CD4-positive, alpha-beta T cell treated with Interleukin-17A for 4 hours (primary cell): ENCODE data around the gene TIMM21.
A peak's percentile ranks its signal among the peaks of the same experiment; 100 is the strongest.

Source experiments
- DNase-seq: peaks from one replicate; pipeline ENCODE4 v3.0.0-alpha.2; 2020; ENCODE audit warnings: mixed read lengths

TIMM21 gene

GRCh38 chr18:74147779-74148542 is at the start of gene TIMM21, which contains the start of gene FBXO15:
TIMM21 (plus strand) TSS chr18:74148523; CDS start chr18:74148809, 286 bp downstream.
FBXO15 (minus strand) TSS chr18:74147834; CDS start chr18:74147785, 49 bp downstream.
- DNase-seq = peak; percentile 98

DNA sequence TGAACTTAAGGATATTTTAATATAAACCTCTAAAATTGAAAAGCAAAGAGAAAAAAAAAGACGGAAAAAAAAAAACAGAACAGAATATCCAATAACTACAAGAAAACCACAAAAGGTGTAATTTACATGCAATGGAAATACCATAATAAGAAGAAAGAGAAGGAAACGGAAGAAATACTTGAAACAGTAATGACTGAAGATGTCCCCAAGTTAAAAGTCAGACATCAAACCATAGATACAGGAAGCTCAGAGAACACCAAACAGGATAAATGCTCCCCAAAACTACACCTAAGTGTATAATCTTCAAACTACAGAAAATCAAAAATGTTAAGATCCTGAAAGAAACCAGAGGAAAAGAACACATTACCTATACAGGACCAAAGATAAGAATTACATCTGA is 39.9 kb upstream of the TIMM21 start:
- no peak for DNase-seq

- DNase-seq = no peak
Measured at GRCh38 chr18:74110149-74110548, 38.2 kb upstream of the TIMM21 start.

DNA sequence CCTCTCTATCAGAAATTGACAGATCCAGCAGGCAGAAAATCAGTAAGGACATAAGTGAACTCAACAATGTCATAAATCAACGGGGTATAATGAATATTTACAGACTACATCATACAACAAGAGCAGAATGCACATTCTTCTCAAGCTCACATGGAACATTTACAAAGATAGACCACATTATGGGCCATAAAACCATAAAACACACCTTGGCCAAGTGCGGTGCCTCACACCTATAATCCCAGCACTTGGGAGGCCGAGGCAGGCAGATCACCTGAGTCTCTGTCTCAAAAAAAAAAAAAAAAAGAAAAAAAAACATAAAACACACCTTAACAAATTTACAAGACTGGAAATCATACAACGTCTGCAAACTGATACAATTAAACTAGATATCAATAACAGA is 37.3 kb upstream of the TIMM21 start:
- no peak for DNase-seq

DNA sequence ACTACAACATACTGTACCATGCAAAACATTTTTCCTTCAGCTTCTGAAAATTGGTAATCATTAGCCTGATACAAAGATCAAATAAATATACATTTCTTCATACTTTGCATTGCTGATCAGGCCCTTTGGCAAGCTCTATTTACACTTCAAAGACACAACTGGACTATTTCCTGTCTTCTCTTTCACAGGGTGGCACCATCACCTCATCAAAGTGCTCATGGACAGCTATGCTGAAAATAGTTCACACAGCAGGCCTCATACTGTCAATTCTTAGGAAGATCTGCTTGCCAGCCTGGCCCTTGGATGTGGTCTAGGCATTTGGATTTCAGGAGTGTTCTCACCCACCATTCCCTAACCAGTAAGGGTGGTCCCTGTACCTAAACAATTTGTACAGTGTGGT is 34.6 kb upstream of the TIMM21 start:
- DNase-seq = no peak

DNA sequence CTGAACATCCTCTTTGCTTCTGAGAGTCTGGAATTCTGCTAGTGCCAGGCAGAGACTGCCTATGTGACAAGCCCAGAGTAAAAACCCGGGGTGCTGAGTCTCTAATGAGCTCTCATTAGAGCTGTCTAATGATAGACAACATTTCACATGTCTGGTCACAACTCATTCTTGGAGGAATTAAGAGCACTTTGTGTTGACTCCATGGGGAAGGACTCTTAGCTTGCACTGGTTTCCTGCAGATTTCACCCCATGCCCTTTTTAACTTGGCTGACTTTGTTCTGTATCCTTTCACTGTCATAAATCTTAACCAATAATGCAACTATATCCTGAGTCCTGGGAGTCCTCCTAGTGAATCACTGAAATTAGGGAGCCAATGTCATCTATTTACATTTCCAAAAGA is 34.2 kb upstream of the TIMM21 start:
- no peak for DNase-seq

- DNase-seq = no peak
Measured at GRCh38 chr18:74115046-74115445, 33.3 kb upstream of the TIMM21 start.

DNA sequence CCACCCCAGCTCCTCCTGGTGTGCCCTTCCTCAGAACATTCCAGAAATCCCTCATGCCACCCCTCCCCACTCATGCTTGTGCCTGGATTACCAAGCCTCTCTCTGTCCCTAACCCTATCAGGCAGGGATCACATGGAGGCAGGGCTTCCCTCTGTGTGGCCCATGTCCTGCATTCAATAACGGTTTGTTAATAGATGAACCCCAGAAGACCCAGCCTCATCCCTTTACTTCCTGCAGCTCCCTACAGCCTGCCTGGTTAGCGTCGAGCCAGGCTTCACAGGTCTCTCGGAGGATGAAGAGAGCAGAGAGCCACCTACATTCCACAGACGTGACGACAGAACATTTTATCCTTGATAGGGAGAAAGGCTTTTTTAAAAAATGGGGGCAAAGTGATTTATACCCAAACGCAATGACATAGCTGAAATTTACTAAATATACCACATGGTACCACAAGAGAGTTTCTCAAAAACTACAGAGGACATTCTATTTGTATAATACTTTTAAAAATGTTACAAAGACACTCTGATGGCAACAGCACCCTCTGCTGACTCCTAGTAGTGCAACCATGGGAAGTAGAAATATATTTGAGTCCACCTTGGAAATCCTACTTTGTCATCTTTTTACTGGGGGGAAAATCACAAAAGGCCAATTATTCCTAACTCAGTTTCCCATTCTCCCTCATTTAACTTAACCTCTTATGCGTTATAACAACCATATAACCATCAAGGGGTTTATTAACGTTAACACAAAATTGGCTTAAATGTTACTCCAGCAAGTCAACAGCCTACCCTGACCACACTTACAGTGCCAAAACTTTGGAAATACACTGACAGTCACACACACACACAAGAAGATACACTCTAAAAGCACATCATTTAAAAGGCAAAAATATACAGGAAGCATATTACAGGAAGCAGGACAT is 31.4 kb upstream of the TIMM21 start:
- peak; percentile 47 for DNase-seq

DNA sequence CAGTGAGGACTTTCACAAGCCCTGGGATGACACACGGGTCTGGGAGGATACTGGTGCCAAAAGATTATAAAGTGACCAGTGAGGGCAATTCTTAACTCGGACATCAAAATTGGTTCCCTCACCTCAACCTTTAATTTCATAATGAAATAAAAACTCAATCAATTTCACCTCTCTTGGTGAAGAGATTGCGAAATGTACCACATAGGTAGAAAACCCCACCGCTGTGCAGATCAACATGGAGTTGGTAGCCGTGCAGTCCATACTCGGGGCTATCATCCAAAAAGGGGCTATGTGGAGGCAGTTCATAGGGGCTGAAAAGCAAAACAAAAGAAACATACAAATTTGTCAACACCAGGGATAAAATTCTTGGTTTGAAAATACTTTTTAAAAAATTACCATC is 25.1 kb upstream of the TIMM21 start:
- DNase-seq = no peak

DNA sequence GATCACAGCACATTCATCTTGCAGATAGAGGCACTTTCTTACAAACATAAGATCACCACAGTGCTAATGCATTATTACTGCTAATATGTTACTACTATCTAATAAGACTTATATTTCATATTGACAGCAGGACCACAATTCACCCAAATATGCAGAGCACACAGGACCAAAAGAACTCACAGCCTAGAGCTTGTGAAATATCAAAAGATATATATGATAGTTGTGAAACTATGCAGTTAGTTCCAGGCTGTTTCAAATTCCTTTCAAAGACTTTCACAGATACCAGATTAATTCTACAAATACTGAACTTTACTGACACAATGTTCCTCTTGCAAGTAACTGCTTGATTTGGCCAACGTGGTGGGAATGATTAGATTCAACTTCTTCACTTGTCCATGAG is 23.7 kb upstream of the TIMM21 start:
- no peak for DNase-seq

- DNase-seq = no peak
Measured at GRCh38 chr18:74126684-74127655, 21.4 kb upstream of the TIMM21 start.

DNA sequence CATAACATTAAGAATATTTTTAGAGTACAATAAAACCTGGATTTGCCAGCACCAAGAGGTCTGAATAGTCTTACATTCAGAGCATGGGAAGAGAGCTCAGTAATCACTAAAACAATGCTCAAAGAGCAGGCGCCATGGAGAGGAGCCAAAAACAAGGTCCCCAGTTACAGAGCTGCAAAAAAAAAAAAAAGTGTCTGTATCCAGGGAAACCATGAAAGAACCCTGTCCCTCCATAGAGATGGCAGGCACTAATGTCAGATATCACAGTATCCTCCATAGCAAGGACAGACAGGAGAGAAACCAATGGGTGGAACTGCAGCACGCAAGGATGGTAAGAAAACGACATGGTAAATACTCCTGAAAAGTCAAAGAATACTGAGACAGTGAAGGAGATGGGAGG is 20.2 kb upstream of the TIMM21 start:
- no peak for DNase-seq

DNA sequence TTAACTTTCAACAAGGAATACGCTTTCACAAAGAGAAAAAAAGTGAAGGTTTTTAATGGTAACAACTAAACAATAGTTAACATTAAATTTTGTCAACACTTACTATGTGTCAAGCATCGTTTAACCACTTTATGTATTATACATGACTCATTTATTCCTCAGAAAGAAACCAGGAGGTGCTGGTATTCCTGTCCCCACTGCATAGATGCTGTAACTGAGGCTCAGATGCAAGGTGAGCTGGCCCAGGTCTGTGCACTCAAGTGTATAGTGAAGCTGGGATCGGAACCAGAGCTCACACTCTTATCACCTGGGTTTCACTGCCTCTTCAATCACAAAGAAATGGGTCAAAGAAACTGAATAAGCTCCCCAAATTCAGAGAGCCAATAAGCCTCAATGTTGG is 17.2 kb upstream of the TIMM21 start:
- DNase-seq = no peak

- no peak for DNase-seq
Measured at GRCh38 chr18:74132201-74132600, 16.1 kb upstream of the TIMM21 start.

GRCh38 chr18:74137920-74138538 is 10.3 kb upstream of the TIMM21 start:
- DNase-seq = no peak

GRCh38 chr18:74139411-74139810 is 8.9 kb upstream of the TIMM21 start:
- no peak for DNase-seq

- DNase-seq = no peak
Measured at GRCh38 chr18:74139888-74140287, 8.4 kb upstream of the TIMM21 start.

DNA sequence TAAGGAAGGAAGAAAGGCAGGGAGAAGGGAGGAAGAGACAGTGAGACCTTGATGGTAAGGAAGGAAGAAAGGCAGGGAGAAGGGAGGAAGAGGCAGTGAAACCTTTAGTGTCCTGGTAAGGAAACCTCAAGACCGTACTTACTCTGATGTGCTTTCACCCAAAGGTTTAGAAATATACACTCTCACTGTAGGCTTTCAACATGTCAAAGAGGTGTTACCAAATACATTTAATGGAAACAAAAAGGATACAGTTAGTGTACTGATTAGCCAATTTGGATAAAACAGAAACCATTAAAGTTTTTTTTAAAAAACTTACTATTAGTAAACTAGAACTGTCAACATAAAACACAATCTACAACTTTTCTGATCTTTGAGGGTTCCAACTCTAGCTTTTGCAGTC is 7.7 kb upstream of the TIMM21 start:
- no peak for DNase-seq

DNA sequence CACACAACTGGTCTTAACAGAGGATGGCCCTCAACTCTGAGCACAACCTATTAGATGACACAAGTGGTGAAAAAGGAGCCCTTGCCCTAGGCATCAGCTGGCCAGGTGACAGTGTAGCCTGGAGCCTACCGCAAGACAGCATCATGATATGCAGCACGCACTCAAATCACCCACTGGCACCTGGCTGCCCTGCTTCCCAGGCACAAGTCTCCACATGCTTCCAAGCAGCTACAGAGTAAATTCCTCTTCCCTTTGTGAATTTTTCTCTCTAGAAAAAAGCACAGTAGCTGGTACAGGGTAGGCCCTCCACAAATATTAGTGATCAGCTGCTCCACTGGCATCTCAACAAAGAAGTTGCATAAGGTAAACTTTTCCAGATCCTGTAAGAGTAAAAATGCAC is 6.7 kb upstream of the TIMM21 start:
- no peak for DNase-seq

GRCh38 chr18:74142252-74142651 is 6.1 kb upstream of the TIMM21 start:
- DNase-seq = no peak

- DNase-seq = no peak
Measured at GRCh38 chr18:74146756-74147155, 1.6 kb upstream of the TIMM21 start.

GRCh38 chr18:74147491-74147778 is 888 bp upstream of the TIMM21 start:
- DNase-seq = no peak
